ENCODE results near the gene EMD.
A peak's percentile ranks its signal among the peaks of the same experiment; 100 is the strongest.
"Not testable (repeated sequence)": the region's sequence is repeated elsewhere in the genome, so short reads cannot be mapped to it uniquely, and the experiment has no call there.

Gene EMD

DNA sequence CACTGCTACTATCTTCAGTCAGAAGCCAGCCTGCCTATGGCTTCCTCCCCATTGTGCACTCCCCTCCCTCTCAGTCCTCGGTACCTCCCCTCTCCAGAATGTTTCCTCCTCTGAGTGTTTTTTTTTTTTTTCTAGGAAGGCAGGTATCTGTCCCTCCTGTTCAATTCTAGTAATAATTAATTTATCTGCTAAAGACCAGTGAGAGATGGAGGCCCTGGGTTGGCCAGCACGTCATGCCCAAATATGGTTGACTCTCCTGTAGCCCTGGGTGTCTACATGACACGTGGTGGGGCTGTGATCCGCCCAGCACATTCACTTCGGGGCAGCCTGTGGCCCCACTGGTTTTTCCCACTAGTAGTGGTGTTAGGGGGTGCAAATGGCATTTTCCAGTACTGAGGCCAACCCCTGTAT lies 6.5 kb upstream of the EMD start:
- DNase-seq: peak; percentile 57

DNA sequence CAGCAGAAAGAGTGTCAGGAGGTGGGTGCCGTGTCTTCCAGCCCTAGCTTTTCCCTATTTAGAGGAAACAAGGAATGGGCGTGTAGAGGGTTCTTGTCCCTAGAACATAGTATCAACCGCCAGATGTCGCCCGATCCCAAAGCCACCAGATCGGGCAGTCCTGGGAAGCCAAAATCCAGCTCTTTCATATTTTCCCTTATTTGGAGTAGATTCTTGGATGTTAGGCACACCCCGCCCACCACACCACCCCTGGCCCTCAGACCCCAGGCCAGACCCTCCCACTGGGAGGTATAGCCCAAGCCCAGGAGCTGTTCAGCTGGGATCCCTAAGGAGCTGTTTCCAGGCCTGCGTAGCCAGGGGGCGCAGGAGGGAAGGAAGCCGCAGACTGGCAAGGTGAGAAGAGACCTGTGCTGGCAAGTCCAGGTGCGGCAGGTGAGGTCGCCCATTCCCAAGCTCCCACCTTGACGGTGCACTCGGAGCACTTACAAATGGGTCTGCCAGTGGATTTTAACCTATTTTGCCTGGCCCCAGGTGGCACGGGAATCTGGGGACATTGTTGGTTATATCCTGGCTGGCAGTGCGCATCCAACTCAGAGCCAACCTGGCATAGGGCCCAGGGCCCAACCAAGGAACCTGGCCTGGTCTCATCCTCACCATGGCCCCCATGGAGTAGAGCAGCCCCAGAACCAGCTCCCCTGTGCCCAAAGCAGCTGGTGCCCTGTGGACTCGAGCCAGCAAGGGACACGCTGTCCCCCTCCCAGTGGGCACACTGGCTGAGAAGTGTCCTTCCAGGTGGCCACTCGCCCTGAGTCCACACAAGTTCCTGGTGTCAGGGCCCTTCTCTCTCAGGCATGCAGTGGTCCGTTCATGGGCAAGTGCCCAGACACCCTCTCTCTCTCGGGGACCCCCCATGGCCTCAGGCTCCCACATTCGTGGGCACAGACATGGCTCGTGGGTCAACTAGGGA lies 5.5 kb upstream of the EMD start:
- peak; percentile 42 for DNase-seq

DNA sequence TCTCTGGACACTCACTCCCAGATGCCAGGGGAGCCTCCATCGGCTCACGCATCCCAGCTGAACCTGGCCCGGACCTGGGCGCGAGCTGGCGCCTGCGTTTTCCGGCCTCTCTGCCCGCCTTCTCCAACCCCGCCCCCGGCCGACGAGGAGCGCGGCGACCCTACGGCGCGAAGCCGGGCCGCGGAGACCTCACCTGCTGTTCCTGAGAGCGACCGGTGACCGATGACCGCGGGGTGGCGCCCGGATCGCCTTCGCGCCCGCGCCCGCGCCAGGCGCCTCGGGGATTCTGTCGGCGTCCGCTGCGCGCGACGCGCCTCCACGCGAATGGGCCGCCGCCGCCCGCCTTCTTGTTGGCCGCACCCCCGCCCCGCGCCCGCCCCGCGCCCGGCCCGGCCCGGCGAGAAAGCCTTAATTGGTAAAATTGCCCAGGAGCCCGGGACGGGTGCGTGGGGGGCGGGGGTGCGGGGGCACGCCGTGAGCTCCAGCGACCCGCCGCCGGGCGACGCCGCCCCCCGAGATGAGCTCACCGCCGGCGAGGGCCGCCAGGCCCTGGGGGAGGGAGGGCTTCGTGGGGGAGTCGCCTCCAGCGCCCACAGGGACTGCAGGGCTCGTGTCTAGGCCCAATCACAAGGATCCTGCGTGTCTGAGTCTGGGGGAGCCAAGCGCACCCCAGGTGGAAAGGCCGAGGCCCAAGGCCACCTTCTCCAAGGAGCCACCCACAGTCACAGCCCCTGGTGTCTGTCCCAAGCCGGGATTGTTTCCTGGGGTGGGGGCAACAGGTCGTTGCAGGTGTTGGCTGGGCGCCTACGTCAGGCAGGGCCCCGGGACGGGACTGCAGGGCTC lies 4.6 kb upstream of the EMD start, which contains the start of gene FLNA:
TSS of gene FLNA (minus strand) at position 322 of the 843 bp plus-strand sequence. CDS start 3,389 bp downstream, outside the sequence.
- peak; percentile 57 for DNase-seq

DNA sequence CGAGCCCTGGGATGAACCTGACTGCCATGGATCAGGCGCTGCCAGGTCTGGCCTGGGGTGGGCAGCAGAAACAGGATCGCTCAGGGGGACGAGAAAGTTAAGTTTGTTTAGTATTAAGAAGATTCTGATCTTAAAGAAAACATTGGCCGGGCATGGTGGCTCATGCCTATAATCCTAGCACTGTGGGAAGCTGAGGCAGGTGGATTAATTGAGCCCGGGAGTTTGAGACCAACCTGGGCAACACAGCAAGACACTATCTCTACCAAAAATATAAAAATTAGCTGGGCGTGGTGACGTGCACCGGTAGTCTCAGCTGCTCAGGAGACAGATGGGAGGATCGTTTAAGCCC lies 4.0 kb upstream of the EMD start:
- DNase-seq: no peak

DNA sequence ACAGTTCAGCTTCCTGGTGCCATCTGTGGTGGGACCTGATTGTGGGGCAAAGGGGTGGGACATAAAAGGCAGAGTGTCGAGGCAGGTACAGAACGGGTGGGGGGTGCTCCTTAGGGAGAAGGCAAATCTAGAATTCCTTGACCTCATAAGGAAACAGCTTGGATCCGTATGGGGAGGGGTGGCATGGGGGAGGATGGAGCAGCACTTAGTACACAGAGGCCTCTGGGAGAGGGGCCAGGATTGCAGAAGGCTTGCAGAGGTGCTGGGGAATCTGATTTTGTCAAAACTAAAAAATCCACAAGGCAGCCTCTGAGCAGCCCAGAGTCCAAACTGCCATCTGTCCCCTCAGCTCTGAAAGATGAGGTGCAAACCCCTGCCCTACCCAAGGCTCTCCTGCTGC lies 2.3 kb upstream of the EMD start:
- no peak for DNase-seq

DNA sequence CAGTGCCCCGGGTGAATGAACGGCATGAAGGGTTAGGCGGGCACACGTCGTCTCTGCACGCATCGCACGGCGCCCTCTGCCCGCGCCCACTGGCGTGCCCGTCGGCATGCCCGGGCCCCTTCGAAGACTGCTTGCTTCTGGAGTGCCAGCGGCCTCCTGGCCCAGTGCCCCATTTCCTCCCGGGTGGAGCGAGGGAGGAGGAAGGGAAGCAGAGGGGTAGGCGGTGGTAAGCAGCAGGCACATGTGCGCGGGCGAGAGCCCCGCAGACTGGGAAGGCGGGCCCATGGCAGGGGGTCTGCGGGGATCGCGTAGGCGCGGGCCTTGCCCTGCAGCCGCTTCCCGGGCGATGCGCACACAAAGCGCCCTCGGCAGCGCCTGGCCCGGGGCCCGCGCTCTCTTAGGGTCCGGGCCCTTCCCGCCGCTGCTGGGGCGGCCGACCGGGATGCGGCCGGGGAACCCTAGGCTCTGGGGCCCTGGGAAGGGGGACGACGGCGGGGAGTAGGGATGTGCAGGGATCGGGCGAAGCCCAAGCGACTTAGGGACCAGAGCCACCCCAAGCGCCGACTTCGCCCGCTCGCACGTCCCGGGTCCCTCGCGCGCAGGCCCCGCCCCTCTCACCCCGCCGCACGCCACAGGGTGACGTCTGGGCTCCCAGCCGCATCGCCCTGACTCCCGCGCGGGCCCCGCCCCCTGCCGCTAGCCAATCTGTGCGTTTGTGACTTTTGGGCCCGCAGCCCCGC lies 866 bp upstream of the EMD start:
- DNase-seq: peak; percentile 96

DNA sequence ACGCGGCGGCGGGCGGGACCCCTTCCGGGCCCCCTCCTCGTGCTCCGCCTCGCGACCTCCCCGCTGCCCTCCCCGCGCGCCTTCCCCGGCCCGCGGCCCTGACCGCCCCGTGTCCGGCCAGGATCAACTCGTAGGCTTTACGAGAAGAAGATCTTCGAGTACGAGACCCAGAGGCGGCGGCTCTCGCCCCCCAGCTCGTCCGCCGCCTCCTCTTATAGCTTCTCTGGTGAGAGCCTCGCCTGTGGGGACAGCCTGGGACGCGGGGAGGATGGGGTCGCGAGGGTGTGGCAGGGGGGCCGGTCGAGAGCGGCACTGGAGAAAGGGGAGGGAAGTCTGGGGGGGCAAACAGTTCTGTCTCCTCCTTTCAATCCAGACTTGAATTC lies 465 bp downstream of the EMD start:
- no peak for DNase-seq

DNA sequence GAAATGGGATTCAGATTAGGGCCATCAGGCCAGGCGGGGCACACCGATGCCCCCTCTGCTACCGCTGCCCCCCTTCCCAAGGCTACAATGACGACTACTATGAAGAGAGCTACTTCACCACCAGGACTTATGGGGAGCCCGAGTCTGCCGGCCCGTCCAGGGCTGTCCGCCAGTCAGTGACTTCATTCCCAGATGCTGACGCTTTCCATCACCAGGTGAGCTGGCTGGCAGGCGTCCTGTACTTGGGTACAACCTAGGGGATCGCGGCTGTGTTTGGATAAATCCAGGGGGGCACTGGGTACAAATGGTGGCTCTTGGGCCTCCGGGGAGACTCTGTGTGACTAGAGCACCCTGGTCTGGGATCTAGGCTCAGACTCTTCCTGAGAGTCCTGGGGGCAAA lies 1.1 kb downstream of the EMD start:
- no peak for DNase-seq

DNA sequence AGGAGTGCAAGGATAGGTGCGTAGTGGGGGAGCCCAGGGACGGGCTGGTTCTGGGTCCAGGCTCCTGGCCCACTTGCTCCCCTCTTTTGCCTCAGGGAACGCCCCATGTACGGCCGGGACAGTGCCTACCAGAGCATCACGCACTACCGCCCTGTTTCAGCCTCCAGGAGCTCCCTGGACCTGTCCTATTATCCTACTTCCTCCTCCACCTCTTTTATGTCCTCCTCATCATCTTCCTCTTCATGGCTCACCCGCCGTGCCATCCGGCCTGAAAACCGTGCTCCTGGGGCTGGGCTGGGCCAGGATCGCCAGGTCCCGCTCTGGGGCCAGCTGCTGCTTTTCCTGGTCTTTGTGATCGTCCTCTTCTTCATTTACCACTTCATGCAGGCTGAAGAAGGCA lies 1.7 kb downstream of the EMD start:
- no peak for DNase-seq

DNA sequence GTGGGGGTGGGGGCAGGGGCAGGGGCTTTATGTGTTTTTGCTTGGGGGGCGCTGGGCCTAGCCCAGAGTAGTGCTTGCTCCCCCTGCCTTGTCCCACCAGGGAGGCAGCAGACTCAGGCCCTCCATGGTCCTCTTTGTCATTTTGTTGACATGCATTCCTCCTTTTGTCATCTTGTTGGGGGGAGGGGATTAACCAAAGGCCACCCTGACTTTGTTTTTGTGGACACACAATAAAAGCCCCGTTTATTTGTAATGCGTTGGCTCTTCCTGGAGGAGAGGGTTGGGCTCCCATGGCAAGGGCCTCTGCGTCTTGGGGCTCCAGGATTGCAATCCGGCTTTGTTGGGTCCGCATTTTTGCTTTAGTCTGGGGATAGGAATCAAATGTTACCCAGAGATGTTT lies 2.2 kb downstream of the EMD start:
- no peak for DNase-seq

DNA sequence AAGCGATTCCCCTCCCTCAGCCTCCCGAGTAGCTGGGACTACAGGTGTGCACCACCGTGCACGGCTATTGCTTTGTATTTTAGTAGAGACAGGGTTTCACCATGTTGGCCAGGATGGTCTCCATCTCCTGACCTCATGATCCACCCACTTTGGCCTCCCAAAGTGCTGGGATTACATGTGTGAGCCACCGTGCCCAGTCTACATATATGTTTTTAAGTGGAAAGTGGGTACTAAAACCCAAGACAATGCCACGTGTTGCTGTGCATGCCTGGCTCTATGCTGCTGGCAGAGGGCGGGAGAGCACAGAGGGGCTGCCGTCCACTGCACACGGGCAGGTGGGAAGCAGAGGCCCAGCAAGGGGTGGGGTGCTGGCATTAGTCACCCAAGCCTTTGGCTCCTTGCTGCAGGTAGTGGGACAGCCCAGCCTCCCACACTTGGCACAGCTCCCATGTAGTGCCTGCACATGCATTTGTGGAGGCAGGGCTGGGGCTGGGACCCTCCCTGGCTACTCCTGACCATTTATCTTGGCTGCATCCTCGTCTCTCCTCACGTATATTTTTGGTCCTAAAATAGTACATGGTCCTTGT lies 3.5 kb downstream of the EMD start:
- DNase-seq: no peak

DNA sequence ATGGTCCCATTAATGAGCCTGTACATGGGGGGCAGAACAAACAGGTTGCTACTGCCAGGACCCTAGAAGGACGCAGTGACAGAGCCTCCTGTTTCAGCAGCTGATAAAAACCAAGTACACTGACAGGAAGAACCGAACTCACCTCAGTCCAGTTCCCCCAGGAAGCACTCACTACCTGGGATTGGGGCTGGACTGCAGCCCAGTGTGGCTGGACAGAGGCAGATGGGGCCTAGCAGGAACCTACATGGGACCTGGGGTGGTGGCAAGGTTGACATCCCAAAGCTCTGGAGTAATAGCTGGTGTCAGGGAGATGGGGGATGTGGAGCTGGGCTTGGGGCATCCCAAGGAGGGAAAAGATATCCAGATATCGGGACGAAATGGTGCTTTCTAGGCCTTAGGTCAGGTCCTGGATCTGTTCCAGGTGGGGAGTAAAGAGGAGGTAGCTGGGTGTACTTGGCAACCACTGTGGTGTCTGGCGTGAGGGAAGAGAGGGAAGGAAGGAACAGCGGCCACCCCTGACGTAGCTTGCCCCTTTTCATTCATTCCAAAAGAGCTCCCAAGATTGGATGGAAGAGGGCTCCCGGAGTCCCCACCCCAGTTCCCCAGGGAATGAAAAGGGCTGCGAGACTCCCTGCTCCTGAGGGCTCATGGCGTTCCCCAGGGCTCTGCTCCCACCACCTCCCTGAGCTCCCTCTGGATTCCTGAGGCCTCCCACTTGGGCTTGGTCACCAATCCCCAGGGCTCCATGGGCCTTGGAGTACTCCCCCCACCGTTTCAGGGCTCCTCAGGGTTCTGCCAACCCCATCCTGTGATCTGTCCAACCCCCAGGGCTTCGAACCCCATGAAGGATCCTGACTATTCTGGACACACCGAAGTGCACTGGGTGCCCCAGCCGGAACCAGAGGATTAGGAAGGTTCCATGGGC lies 4.5 kb downstream of the EMD start:
- DNase-seq: no peak

DNA sequence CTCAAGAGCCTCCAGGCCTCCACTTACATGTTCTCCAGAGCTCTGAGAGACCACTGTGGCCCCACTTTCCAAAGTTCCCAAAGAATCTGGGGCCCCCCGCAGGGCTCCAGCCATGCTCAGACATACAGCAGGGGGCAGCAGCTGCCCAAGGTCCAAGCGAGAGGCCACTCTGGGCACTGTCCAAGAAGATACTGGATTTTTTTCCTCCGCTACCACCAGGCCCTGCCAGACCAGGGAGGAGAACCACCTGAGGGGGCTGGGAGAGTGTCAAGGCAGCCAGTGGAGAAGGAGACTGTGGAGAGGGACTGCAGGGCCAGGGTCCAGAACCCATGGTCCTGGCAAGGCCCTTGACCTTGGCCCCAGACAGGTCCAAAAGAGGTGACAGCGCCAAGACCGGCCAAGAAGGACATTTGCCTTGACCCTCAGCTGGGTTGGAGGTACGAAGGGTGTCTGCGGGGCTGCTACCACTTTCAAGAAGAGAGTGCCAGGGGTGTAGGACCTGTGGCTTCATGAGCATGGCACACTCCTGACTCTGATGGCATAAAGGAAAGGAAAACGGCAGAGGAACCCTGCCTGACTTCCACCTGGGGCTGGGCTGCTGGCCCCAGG lies 5.3 kb downstream of the EMD start:
- no peak for DNase-seq

DNA sequence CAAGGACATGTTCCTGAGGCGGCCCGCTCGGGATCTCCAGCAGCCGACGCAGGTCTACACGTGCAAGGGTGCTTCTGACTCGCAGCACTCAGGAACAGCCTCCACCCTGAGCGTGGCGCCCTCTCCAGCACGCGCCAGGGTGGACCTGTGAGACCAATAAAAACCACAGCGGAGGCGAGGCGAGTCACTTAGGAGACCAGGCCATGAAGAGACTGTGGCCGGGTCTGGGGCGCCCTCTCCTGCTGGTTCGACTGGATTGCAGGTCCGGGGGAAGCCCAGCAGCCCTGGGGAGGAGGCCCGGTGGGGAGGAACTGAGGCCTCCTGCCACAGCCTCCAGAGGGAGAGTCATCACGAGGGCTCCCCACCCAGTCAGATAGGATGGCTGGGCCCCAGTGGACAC lies 9.0 kb downstream of the EMD start:
- DNase-seq: not testable (repeated sequence)

DNA sequence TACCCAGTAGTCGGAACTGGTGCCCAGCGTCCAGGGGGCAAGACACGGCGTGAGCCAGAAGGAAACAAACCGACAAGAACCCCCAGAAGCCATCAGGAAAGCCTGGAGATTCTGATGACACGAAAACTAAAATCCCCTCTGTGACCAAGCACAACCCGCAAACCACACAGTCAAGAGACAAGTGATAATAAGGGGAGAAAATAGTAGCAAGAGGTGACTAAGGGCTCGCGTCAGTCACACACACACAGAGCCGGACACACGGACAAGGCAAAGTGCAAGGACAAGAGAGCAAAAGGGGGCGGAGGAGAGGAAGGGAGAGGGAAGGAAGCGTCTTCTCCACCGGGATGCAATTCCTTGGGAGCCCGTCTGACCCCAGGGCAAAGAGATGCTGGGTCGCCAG lies 9.6 kb downstream of the EMD start:
- not testable (repeated sequence) for DNase-seq

DNA sequence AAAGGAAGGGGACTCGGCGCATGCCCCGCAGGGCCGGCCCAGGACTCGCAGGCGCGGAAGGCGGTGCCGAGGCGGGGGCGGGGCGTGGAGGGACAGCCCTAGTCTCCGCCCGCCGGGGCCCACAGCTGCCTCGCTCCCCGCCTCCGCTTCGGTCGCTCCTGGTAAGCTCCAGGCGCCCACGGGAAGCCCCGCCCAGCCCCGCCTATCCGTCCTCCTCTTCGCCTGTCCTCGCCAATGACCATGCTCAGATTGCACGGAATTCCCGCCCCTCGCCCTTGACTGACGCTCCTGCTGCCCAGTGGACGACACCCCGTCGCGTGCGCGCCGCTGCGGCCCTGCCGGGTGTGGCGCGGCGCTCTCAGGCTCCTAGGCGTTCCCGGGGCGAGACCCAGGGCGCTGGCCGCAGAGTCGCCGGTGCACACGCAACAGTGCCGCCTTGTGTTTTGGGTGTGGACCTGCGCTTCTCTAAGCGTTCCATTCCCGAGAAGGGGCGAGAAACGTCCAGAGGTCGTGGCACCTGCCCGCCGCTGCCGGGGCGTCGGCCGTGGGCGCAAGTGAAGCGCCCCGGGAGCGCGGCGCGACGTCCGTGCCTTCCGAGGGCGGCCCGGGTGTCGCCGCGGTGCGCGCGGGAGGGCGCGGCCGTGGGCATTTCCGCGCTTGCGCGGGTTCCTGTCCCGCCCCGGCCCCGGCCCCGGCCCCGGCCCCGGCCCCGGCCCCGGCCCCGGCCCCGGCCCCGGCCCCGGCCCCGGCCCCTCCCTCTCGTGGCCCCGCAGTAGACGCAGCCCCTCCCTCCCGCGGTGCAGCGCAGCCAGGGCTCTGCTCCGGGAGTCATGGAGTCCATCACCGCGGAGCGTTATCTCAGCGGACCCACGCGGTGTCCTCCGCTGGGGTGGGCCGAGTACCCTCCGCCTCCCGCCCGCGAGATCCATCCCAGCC lies 11.0 kb downstream of the EMD start:
- not testable (repeated sequence) for DNase-seq

DNA sequence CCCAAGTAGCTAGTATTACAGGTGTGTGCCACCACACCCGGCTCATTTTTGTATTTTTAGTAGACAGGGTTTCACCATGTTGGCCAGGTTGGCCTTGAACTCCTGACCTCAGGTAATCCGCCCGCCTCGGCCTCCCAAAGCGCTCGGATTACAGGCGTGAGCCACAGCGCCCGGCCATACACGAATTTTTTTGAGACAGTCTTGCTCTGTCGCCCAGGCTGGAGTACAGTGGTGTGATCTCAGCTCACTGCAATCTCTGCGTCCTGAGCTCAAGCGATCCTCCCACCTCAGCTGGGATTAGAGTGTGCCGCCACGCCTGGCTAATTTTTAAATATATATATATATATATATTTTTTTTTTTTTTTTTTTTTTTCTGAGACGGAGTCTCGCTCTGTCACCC lies 17.3 kb downstream of the EMD start:
- not testable (repeated sequence) for DNase-seq

DNA sequence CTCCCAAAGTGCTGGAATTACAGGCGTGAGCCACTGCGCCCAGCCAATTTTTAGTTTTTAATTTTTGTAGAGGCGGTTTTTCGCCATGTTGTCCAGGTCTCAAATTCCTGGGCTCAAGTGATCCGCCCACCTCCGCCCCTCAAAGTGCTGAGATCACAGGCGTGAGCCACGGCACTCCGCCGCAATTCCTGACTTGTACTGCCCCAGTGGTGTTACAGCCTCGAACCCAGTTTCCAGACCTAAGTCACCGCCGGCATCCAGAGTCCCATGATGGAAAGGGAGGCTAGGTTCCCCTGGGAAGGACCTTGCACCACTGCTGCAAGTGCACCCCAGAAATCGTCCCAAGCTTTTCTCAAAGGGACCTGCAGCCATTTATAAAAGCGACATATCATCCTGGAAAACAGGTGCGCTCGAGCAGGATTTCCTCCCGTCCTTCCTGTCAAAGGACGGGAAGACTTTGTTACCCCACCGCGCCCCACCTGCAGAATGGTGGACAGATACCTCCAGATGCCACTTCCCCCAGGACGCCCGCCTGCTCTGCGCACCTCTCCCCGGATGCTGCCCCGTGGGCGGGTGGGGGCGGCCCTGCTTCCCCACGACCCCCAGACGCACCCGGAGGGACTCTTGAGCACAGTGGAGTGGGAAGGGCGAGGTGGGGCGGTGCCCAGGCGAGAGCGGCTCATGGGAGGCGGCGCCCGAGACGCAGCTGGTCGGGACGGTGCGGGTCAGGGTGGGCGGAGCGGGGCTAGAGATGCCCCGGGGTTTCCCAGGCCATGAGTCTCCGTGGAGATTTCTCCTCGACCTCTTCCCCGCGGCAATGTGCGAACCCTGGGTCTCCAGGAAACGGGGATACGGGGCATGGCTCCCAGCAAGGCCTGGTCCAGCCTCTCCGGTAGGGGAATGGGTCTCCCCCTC lies 18.1 kb downstream of the EMD start:
- DNase-seq: peak; percentile 84

Measured in stimulated activated CD4-positive, alpha-beta T cell treated with anti-CD3 and anti-CD28 coated beads, Interleukin-15, amount 100 ng/mL, for 24 hours (primary cell).